HFF-Myc (cell line): ENCODE results near the gene TEX2.
"Not testable (repeated sequence)": the region's sequence is repeated elsewhere in the genome, so short reads cannot be mapped to it uniquely, and the experiment has no call there.

ENCODE experiments used
- DNase-seq: peaks from one replicate; pipeline ENCODE4 v3.0.0-alpha.2; 2011; ENCODE audit warnings: low read depth; ENCODE audit errors: extremely low read depth
- H3K4me3 ChIP-seq: replicated peaks from 2 replicates; pipeline ENCODE4 v1.5.1; 2011; ENCODE audit warnings: low read depth, mild to moderate bottlenecking, control low read depth, low read length
- TF ChIP-seq, protein P1 (sequence below): IDR thresholded peaks from 2 replicates; pipeline ENCODE4 v1.5.1; 2012; ENCODE audit warnings: mild to moderate bottlenecking, low read depth, low read length, control low read depth; ENCODE audit errors: missing control alignments

Gene TEX2

DNA sequence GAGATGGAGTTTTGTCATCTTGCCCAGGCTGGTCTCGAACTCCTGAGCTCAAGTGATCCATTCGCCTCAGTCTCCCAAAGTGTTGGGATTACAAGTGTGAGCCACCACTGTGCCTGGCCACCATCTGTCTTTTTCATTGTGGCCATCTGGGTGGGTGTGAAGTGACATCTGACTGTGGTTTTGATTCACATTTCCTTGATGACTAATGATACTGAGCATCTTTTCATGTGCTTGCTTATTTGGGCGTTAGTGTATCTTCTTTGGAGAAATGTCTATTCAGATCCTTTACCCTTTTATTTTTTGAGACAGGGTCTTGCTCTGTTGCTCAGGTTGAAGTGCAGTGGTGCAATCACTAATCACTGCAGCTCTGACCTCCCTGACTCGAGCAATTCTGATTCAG lies 79.2 kb downstream of the TEX2 start:
- TF ChIP-seq, protein P1, sequence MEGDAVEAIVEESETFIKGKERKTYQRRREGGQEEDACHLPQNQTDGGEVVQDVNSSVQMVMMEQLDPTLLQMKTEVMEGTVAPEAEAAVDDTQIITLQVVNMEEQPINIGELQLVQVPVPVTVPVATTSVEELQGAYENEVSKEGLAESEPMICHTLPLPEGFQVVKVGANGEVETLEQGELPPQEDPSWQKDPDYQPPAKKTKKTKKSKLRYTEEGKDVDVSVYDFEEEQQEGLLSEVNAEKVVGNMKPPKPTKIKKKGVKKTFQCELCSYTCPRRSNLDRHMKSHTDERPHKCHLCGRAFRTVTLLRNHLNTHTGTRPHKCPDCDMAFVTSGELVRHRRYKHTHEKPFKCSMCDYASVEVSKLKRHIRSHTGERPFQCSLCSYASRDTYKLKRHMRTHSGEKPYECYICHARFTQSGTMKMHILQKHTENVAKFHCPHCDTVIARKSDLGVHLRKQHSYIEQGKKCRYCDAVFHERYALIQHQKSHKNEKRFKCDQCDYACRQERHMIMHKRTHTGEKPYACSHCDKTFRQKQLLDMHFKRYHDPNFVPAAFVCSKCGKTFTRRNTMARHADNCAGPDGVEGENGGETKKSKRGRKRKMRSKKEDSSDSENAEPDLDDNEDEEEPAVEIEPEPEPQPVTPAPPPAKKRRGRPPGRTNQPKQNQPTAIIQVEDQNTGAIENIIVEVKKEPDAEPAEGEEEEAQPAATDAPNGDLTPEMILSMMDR = no peak
- no peak overlapping the region for H3K4me3 ChIP-seq
- peak; percentile 83 for DNase-seq

- DNase-seq = no peak
- no peak overlapping the region for H3K4me3 ChIP-seq
- TF ChIP-seq, protein P1 = no peak
These were observed 80.6 kb downstream of the TEX2 start for GRCh38 chr17:64182325-64183012.

GRCh38 chr17:64180089-64181073 lies 82.7 kb downstream of the TEX2 start:
- H3K4me3 ChIP-seq = no peak overlapping the region
- no peak for DNase-seq
- TF ChIP-seq, protein P1 = no peak

GRCh38 chr17:64179024-64179423 lies 84.0 kb downstream of the TEX2 start:
- not testable (repeated sequence) for DNase-seq, H3K4me3 ChIP-seq

GRCh38 chr17:64178011-64178825 lies 84.8 kb downstream of the TEX2 start:
- DNase-seq = no peak
- TF ChIP-seq, protein P1 = no peak
- no peak overlapping the region for H3K4me3 ChIP-seq

- no peak overlapping the region for H3K4me3 ChIP-seq
- TF ChIP-seq, protein P1 = no peak
- DNase-seq = no peak
These were observed 85.6 kb downstream of the TEX2 start for GRCh38 chr17:64177311-64178010.
